PC-9 (cell line): ENCODE data around the gene SCNN1B. TPM values are rescaled to one million over a fixed set of nuclear protein-coding genes. Genes with fewer than 3 reads are reported as not detected.

Source experiments
- BruUV-seq: library from RNA; stranded (reverse); fragments of 400-500 nt; replicated peaks from 2 replicates; lab custom pipeline; 2021; lab: Mats Ljungman, UMichigan
- CTCF ChIA-PET: fragments of 300-600 bp; sonication (Branson Sonifier 250); formaldehyde crosslinking; loops from one replicate; lab custom pipeline; 2022; ENCODE audit warnings: antibody characterized with exemption; lab: Charles Lee
- POLR2A ChIA-PET: fragments of 300-600 bp; sonication (Branson Sonifier 250); formaldehyde crosslinking; loops from one replicate; lab custom pipeline; 2022; ENCODE audit warnings: antibody characterized with exemption; ENCODE audit not compliant: unreplicated experiment; lab: Charles Lee
- DNase-seq, 2 experiments: peaks; one replicate each; pipeline versions ENCODE4 v3.0.0 to v3.0.0-alpha.2; 2015 to 2022; ENCODE audit warnings: mixed read lengths in 1 of 2
- H2AFZ ChIP-seq: fragments of 200-600 bp; sonication (generic); 2 replicates; pipeline ENCODE4 v1.8.1; 2017; ENCODE audit warnings: antibody characterized with exemption
- H3F3A ChIP-seq: fragments of 200-600 bp; sonication (generic); 2 replicates; pipeline ENCODE4 v1.8.1; 2017; ENCODE audit warnings: antibody characterized with exemption, mild to moderate bottlenecking, low read depth; ENCODE audit not compliant: insufficient read depth
- H3K27ac ChIP-seq: fragments of 200-600 bp; sonication (generic); 2 replicates; pipeline ENCODE4 v1.6.1; 2016; ENCODE audit warnings: mixed run types
- H3K27me3 ChIP-seq: fragments of 200-600 bp; sonication (generic); 2 replicates; pipeline ENCODE4 v1.6.1; 2016; ENCODE audit warnings: low read depth, mixed run types; ENCODE audit not compliant: insufficient read depth
- H3K36me3 ChIP-seq: fragments of 200-600 bp; sonication (generic); 2 replicates; pipeline ENCODE4 v1.6.1; 2016; ENCODE audit warnings: low read depth, mixed run types
- H3K4me1 ChIP-seq: fragments of 200-600 bp; sonication (generic); replicated peaks from 2 replicates; pipeline ENCODE4 v1.6.1; 2016; ENCODE audit warnings: mixed run types; ENCODE audit not compliant: insufficient read depth
- H3K4me2 ChIP-seq: fragments of 200-600 bp; sonication (generic); 2 replicates; pipeline ENCODE4 v1.6.1; 2017; ENCODE audit warnings: mixed run types
- H3K4me3 ChIP-seq: fragments of 200-600 bp; sonication (generic); 2 replicates; pipeline ENCODE4 v1.6.1; 2016; ENCODE audit warnings: mixed run types
- H3K79me2 ChIP-seq: fragments of 200-600 bp; sonication (generic); 2 replicates; pipeline ENCODE4 v1.6.1; 2017; ENCODE audit warnings: low read depth, mixed run types
- H3K9me2 ChIP-seq: fragments of 200-600 bp; sonication (generic); 2 replicates; pipeline ENCODE4 v1.8.1; 2017; ENCODE audit warnings: mild to moderate bottlenecking; ENCODE audit not compliant: insufficient read depth
- H3K9me3 ChIP-seq: fragments of 200-600 bp; sonication (generic); 2 replicates; pipeline ENCODE4 v1.8.1; 2016; ENCODE audit warnings: low read depth; ENCODE audit not compliant: insufficient read depth
- H4K20me1 ChIP-seq: fragments of 200-600 bp; sonication (generic); 2 replicates; pipeline ENCODE4 v1.8.1; 2017; ENCODE audit not compliant: insufficient read depth
- EZH2 ChIP-seq: fragments of 200-600 bp; sonication (generic); IDR thresholded peaks from 2 replicates; pipeline ENCODE4 v1.8.0; 2017; ENCODE audit warnings: antibody characterized with exemption, low read depth
- intact Hi-C: fragments of 100-400 bp; cut with micrococcal nuclease; formaldehyde crosslinking; loops from one replicate; pipeline ENCODE4 v1.10.0; 2022; ENCODE audit not compliant: unreplicated experiment
- total RNA-seq: library from RNA; stranded (reverse); gene quantifications from 2 replicates; pipeline ENCODE4 v1.2.3, GENCODE V29; 2021
- TF ChIP-seq, protein P1 (sequence below): fragments of 200-600 bp; sonication (generic); conservative IDR thresholded peaks from 2 replicates; pipeline ENCODE4 v1.6.1; 2017; ENCODE audit warnings: mixed run types, antibody characterized with exemption, mild to moderate bottlenecking, moderate library complexity

Gene SCNN1B
- total RNA-seq, 1 experiment from 2014 or later = 0.57 TPM

DNA sequence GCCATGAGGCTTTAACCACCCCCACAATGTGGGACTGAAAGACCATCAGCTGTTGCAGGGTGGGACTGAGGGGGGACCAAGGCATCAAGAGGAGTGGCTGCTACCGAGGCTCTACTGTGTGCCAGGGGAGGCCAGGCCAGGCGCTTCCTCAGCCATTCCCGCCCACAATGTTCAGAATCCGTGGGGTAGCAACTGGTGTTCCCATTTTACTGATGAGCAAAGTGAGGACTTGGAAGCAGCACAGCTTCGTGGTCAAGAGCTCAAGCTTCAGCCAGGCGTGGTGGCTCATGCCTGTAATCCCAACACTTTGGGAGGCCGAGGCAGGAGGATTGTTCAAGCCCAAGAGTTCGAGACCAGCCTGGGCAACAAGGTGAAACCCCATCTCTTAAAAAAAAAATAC is 65.9 kb downstream of the SCNN1B start:
- Histone ChIP-seq H3F3A (peaks cover 42% of the 10 kb centered on the region), H3K36me3 (no peaks in the 10 kb centered on the region), H2AFZ (no peak overlapping the region), H3K27me3 (no peaks in the 10 kb centered on the region), H4K20me1 (no peaks in the 10 kb centered on the region), H3K27ac (peak overlapping the region; percentile 43), H3K79me2 (no peaks in the 10 kb centered on the region), H3K4me1 (peaks cover 61% of the 10 kb centered on the region), H3K4me3 (no peak overlapping the region), H3K4me2 (peak overlapping the region; percentile 58), H3K9me2 (no peaks in the 10 kb centered on the region), H3K9me3 (no peaks in the 10 kb centered on the region)
- CTCF ChIA-PET = no interaction called here
- no TSS peak for BruUV-seq
- DNase-seq = no peak
- POLR2A ChIA-PET = no interaction called here
- no peak for TF ChIP-seq EZH2
- TF ChIP-seq, protein P1, sequence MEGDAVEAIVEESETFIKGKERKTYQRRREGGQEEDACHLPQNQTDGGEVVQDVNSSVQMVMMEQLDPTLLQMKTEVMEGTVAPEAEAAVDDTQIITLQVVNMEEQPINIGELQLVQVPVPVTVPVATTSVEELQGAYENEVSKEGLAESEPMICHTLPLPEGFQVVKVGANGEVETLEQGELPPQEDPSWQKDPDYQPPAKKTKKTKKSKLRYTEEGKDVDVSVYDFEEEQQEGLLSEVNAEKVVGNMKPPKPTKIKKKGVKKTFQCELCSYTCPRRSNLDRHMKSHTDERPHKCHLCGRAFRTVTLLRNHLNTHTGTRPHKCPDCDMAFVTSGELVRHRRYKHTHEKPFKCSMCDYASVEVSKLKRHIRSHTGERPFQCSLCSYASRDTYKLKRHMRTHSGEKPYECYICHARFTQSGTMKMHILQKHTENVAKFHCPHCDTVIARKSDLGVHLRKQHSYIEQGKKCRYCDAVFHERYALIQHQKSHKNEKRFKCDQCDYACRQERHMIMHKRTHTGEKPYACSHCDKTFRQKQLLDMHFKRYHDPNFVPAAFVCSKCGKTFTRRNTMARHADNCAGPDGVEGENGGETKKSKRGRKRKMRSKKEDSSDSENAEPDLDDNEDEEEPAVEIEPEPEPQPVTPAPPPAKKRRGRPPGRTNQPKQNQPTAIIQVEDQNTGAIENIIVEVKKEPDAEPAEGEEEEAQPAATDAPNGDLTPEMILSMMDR = no peak
- intact Hi-C loops = loop anchor here (5.0 kb wide), 2 partner anchors 111 to 186 kb away; partner anchors contain the start of gene SCNN1G

DNA sequence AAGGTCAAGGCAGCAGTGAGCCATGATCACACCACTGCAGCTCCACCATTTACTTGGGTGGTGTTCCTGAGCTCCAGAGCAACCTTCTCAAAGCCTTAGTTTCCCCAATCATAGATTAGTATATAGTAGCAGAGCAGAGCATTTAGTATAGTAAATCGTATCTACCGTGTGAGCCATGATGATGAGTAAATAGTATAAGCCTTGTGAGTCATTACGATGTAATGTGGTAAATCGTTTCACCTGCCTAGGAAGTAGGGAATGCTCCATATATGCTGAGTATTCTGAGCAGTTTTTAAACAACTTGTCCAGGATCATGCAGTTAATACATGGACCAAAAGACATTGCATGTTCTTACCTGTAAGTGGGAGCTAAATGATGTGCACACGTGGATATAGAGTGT is 66.4 kb downstream of the SCNN1B start:
- TF ChIP-seq, protein P1 = no peak
- TF ChIP-seq EZH2 = no peak
- no peaks in the 10 kb centered on the region for H4K20me1 ChIP-seq
- peak in 1 of 2 experiments; percentile 86 for DNase-seq
- peak overlapping the region; percentile 58 for H3K4me2 ChIP-seq
- ChIA-PET POLR2A (no interaction called here), CTCF (no interaction called here)
- no peaks in the 10 kb centered on the region for H3K9me2 ChIP-seq
- H3K36me3 ChIP-seq = no peaks in the 10 kb centered on the region
- BruUV-seq = no TSS peak
- H3K4me1 ChIP-seq = peaks cover 57% of the 10 kb centered on the region
- H3K4me3 ChIP-seq = no peak overlapping the region
- H3K27ac ChIP-seq = peak overlapping the region; percentile 43
- H3F3A ChIP-seq = peaks cover 39% of the 10 kb centered on the region
- intact Hi-C loops = loop anchor here (5.0 kb wide), 2 partner anchors 111 to 186 kb away; partner anchors contain the start of gene SCNN1G
- H3K27me3 ChIP-seq = no peaks in the 10 kb centered on the region
- H3K79me2 ChIP-seq = no peaks in the 10 kb centered on the region
- H2AFZ ChIP-seq = no peak overlapping the region
- no peaks in the 10 kb centered on the region for H3K9me3 ChIP-seq

DNA sequence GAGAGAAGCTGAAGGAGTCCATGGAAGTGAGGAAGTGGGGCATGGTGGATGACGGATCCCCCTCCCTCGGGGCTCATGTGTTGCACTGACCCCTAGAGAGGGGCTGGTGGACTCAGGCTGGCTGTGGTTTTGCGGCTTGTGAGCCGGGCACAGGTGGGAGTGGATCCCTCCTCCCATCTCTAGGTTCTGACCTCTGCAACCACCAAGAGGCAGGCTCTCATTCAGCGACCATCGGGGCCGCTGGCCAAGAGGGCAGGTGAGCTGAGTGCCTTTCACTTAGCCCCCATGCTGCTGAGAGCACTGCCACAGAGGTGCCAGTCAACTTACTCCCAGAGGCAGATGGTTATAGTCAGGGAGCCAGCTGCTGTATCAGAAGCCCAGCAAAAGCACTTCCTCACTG is 67.3 kb downstream of the SCNN1B start:
- ChIA-PET CTCF (no interaction called here), POLR2A (no interaction called here)
- no peaks in the 10 kb centered on the region for H3K27me3 ChIP-seq
- peaks cover 42% of the 10 kb centered on the region for H3F3A ChIP-seq
- no peaks in the 10 kb centered on the region for H3K9me2 ChIP-seq
- H3K79me2 ChIP-seq = no peaks in the 10 kb centered on the region
- peak overlapping the region; percentile 43; the same call in 1 of the 2 replicates for H3K27ac ChIP-seq
- H4K20me1 ChIP-seq = no peaks in the 10 kb centered on the region
- H3K9me3 ChIP-seq = no peaks in the 10 kb centered on the region
- intact Hi-C loops = loop anchor here (5.0 kb wide), 2 partner anchors 112 to 187 kb away; partner anchors contain the start of gene SCNN1G
- TF ChIP-seq, protein P1 = no peak
- no peak for TF ChIP-seq EZH2
- H3K36me3 ChIP-seq = no peaks in the 10 kb centered on the region
- H3K4me3 ChIP-seq = no peak overlapping the region
- DNase-seq = no peak
- BruUV-seq = no TSS peak
- peak overlapping the region; percentile 58; the same call in 1 of the 2 replicates for H3K4me2 ChIP-seq
- peaks cover 53% of the 10 kb centered on the region for H3K4me1 ChIP-seq
- H2AFZ ChIP-seq = no peak overlapping the region
